ENCODE results near the gene TXNDC5. TPM values are rescaled to one million over a fixed set of nuclear protein-coding genes. Genes with fewer than 3 reads are reported as not detected.

TXNDC5 gene
- total and polyA plus RNA-seq, 5 experiments from 2014 or later = 10.7 to 25.2 (median 14.5) TPM

DNA sequence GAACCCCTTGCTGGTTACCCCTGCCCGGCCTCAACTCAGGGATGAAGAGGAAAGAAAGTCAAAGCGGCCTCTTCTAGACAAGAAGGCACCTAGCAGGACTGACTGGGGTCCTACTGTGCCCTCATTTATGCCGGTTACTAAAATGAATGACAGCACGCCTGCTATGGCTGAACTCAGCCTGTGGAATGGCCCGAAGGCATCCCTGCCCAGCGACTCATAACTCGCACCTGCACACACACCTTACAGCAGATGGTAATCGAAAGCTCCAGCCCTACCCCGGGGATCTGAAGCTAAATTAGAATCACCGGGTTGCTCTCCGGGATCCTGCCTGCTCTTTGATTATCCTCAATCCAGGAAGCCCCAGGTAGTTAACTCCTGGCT is 747 bp upstream of the TXNDC5 start:
- Mint-ChIP-seq H3K36me3 (no peaks in the 10 kb centered on the region), H3K27ac (peak overlapping the region in 3 of 10 donors; percentile 24 to 79 (median 67)), H3K9me3 (no peaks in the 10 kb centered on the region), H3K4me3 (no peak overlapping the region), H3K27me3 (no peaks in the 10 kb centered on the region), H3K4me1 (peaks cover 5 to 14% (median 8%) of the 10 kb centered on the region in 4 donors)
- DNase-seq (peak in 1 of 10 donors; percentile 7), ATAC-seq (no peak)
- POLR2A ChIA-PET = no interaction called here

DNA sequence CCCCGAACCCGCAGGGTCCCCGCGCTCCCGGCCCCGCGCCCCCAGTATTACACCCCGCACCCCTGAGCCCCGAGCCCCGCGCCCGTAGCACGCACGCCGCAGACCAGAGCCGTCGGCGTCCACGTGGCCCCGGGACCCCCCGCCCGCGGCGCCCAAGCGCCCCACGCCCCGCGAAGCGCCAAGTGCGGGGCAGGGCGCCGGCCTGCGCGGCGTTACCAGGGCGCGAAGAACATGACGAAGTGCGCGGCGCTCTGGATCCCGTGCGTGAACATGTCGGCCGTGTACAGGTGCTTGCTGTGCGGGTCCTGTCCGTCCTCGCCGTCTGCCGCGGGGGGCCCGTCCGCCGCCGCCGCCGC is 312 bp downstream of the TXNDC5 start:
- Mint-ChIP-seq H3K36me3 (no peaks in the 10 kb centered on the region), H3K27ac (no peak overlapping the region), H3K9me3 (no peaks in the 10 kb centered on the region), H3K4me1 (peaks cover 5 to 14% (median 8%) of the 10 kb centered on the region in 4 donors), H3K27me3 (no peaks in the 10 kb centered on the region), H3K4me3 (peak overlapping the region in 2 of 10 donors; percentile 17 to 66)
- POLR2A ChIA-PET = no interaction called here
- peak; percentile 54 to 59 for ATAC-seq
- DNase-seq = no peak

DNA sequence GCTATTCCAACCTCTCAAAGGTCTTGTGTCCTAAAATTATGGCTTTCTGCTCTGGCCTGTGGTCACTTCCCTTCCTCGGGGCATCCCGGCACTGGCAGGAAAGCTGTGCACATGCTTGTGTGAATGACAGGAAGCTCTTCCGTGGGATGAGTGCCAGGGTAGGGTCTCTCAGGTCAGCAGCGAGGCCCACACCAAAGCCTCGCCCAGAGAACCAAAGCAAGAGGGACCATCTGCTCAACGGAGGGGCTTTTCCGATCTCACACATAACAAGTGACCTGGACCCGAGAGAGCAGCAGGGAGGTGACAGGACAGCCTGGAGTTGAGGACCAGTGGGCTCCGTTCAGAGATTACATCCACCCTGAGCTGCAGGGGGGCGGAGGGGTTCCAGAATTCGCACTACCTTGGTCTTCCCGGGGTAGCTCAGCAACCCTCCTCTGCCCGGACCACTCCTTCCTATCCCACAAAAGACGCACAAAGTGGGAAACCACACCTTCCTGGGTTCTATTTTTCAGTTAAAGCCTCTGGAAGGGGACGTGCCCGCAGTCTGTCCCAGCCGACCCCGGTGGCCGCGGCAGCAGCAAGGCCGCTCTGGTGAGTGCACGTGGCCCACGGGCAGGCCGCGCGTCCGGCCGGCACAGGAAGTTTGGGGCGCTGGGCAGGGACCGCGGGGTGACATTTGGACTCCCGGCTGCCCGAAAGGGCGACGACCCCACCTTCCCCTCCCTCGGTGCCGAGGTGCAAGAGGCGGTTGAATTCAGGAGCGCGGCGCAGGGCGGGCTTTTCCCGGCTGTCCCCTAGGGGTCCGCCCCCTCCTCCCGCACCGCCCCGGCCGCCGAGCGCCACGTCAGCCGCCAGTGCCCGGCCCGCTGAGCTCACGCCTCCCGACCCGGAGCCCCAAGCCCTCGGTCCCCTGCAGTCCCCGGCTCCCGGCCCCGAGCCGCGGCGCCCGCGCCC is 988 bp downstream of the TXNDC5 start:
- H3K4me3 Mint-ChIP-seq = peak overlapping the region; percentile 66 to 90 (median 78)
- peaks cover 5 to 14% (median 8%) of the 10 kb centered on the region in 4 donors for H3K4me1 Mint-ChIP-seq
- DNase-seq = peak in 4 of 10 donors; percentile 11 to 24 (median 18)
- H3K27ac Mint-ChIP-seq = peak overlapping the region in 7 of 10 donors; percentile 31 to 85 (median 67)
- H3K9me3 Mint-ChIP-seq = no peaks in the 10 kb centered on the region
- H3K27me3 Mint-ChIP-seq = no peaks in the 10 kb centered on the region
- POLR2A ChIA-PET = no interaction called here
- peaks cover 0 to 6% (median 0%) of the 10 kb centered on the region in 3 donors for H3K36me3 Mint-ChIP-seq
- ATAC-seq = peak; percentile 20 to 31

DNA sequence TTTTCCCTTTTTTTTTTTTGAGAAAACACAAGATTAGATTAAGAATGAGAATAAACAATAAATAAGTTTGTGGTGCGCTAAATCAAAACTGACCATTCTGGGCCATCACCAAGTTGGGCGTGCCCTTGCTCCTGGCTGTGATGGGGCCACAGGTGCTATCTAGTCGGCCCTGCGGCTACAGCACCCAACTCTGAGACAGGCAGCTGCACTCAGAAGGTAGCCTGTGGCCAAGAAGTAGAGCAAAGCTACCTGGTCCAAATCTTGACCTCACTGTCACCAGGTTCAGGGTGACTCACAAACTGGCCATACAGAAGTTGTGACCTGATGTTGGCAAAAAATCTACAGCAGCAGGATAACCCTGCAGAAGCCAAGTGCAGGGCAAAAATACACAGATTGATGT is 3.4 kb downstream of the TXNDC5 start:
- Mint-ChIP-seq H3K4me1 (peaks cover 5 to 14% (median 8%) of the 10 kb centered on the region in 4 donors), H3K4me3 (no peak overlapping the region), H3K9me3 (no peaks in the 10 kb centered on the region), H3K27ac (no peak overlapping the region), H3K27me3 (no peaks in the 10 kb centered on the region), H3K36me3 (peaks cover 0 to 26% (median 3%) of the 10 kb centered on the region in 3 donors)
- ATAC-seq = no peak
- POLR2A ChIA-PET = no interaction called here
- no peak for DNase-seq

DNA sequence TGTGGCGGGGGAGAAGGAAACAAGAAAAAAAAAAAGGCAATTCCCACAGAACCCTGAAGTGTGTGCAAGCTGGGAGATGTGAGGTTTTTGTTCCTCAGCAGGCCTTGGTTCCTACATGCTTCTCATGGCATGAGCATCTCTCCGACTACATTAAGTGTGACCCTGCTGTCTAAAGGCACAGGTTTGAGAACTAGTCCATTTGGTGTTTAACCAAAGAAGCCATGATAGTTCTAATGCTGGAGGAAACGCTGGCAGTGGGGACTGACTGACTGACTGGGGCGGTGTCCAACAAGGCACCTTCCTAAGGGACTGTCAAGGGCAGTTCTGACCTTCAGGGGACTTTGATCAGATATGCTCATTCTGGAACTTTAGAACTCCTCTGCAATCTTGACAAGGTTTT is 3.8 kb downstream of the TXNDC5 start:
- H3K9me3 Mint-ChIP-seq = no peaks in the 10 kb centered on the region
- ATAC-seq (no peak), DNase-seq (no peak)
- no peaks in the 10 kb centered on the region for H3K27me3 Mint-ChIP-seq
- POLR2A ChIA-PET = interaction anchor here (0.6 kb wide), 1 partner anchor 201 kb away, joined by 3 read pairs; no protein-coding TSS in a partner anchor
- no peak overlapping the region for H3K4me3 Mint-ChIP-seq
- peak overlapping the region in 1 of 10 donors; percentile 11 for H3K27ac Mint-ChIP-seq
- H3K36me3 Mint-ChIP-seq = peaks cover 0 to 29% (median 3%) of the 10 kb centered on the region in 3 donors
- peaks cover 5 to 14% (median 8%) of the 10 kb centered on the region in 4 donors for H3K4me1 Mint-ChIP-seq

DNA sequence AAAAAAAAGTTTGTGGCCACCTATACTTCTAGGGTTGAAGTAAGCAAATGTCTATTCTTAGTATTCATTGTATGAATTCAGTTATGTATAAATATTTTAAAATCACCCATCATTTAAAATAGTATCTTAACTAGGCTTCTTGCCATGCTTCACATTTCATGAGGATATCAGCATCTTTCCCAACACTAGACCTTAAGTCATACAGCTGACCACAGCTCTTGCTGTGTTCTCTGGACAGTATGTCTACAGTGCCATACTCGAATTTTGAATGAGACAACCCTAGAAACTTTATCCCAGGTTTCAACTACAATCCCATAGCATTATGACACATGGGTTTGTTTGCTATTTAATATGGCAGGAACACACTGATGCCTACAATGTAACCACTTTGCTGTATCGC is 5.2 kb downstream of the TXNDC5 start:
- POLR2A ChIA-PET = no interaction called here
- peaks cover 0 to 40% (median 3%) of the 10 kb centered on the region in 3 donors for H3K36me3 Mint-ChIP-seq
- peaks cover 3 to 18% (median 6%) of the 10 kb centered on the region in 4 donors for H3K4me1 Mint-ChIP-seq
- ATAC-seq (no peak), DNase-seq (no peak)
- H3K27me3 Mint-ChIP-seq = no peaks in the 10 kb centered on the region
- no peaks in the 10 kb centered on the region for H3K9me3 Mint-ChIP-seq
- H3K27ac Mint-ChIP-seq = no peak overlapping the region
- no peak overlapping the region for H3K4me3 Mint-ChIP-seq

DNA sequence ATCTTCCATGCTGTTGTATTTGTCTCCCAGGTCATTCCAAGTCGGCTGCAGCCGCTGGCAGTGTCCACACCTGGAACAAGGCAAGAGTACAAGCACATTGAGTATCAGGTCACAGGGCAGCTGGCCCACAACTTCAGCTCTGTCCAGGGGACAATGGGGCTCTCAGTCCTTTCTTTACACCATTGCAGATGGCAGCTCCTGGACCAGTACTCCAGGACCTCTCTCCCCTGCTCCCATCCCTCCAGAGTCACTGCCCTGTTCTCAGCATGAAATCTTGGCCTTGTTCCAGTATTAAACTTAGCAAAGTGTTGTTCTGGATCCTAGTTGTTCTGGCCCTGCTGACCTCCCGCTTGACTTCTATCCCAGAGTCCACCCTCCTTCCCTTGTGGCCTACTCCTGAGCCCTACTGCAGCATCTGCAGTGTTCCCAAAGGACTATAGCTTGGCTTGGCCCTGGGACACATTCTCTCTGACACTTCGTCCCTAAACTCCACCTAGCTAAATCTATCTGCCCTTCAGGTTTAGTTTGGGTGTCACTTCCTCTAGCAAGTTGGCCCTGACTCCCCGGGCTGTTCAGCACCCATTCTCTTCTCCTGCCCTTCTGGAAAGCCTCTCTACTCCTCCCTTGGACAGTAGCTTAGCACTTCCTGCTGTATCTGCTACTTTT is 5.8 kb downstream of the TXNDC5 start:
- POLR2A ChIA-PET = no interaction called here
- peak overlapping the region in 2 of 10 donors; percentile 2 to 64 for H3K27ac Mint-ChIP-seq
- DNase-seq (no peak), ATAC-seq (no peak)
- H3K4me3 Mint-ChIP-seq = no peak overlapping the region
- H3K27me3 Mint-ChIP-seq = no peaks in the 10 kb centered on the region
- peaks cover 3 to 18% (median 6%) of the 10 kb centered on the region in 4 donors for H3K4me1 Mint-ChIP-seq
- H3K9me3 Mint-ChIP-seq = no peaks in the 10 kb centered on the region
- H3K36me3 Mint-ChIP-seq = peaks cover 0 to 45% (median 3%) of the 10 kb centered on the region in 3 donors

DNA sequence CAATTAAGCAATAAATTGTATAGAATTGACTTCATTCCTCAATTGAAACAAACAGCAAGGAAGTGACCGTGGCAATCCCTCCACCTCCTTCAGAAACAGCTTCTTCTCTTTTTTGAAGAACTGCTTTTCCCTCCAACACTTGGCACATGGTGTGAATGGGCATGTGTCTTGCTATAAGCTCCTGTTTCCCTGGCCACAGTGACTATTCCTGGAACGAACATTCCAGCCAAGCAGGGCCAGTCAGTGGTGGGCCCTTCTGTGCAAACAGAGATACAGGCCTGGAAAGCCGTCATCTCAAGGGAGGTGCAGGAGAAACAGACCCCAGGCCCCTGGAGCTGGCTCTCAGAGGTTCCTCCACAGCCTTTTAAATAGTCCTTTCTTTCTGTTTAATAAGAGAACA is 6.9 kb downstream of the TXNDC5 start:
- no peak overlapping the region for H3K4me3 Mint-ChIP-seq
- peaks cover 0 to 51% (median 5%) of the 10 kb centered on the region in 3 donors for H3K36me3 Mint-ChIP-seq
- H3K4me1 Mint-ChIP-seq = peaks cover 0 to 8% (median 0%) of the 10 kb centered on the region in 4 donors
- H3K9me3 Mint-ChIP-seq = no peaks in the 10 kb centered on the region
- no peaks in the 10 kb centered on the region for H3K27me3 Mint-ChIP-seq
- H3K27ac Mint-ChIP-seq = no peak overlapping the region
- ATAC-seq (no peak), DNase-seq (no peak)
- POLR2A ChIA-PET = no interaction called here

DNA sequence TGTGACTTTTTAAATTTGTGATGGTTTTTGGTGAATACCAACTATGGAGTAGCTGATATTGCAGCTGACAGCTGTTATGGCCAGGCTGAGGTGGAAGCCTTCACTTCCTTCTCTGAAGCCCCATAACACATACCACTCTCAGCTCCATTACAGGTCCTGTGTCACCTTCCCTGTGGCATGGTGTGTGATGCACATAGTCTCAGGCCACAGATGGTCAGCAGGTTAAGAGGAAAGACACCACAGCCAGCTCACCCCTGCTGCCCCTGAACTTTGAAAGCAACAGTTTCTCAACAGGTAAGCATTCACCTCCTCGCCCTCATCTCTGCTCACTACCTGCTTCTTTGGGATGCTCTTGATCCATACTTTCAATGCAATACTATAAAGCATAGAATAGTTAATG is 7.7 kb downstream of the TXNDC5 start:
- POLR2A ChIA-PET = no interaction called here
- DNase-seq (no peak), ATAC-seq (no peak)
- H3K27me3 Mint-ChIP-seq = no peaks in the 10 kb centered on the region
- no peak overlapping the region for H3K4me3 Mint-ChIP-seq
- peaks cover 0 to 59% (median 11%) of the 10 kb centered on the region in 3 donors for H3K36me3 Mint-ChIP-seq
- H3K27ac Mint-ChIP-seq = peak overlapping the region in 2 of 10 donors; percentile 25 to 67
- H3K9me3 Mint-ChIP-seq = no peaks in the 10 kb centered on the region
- peaks cover 0 to 5% (median 0%) of the 10 kb centered on the region in 4 donors for H3K4me1 Mint-ChIP-seq

DNA sequence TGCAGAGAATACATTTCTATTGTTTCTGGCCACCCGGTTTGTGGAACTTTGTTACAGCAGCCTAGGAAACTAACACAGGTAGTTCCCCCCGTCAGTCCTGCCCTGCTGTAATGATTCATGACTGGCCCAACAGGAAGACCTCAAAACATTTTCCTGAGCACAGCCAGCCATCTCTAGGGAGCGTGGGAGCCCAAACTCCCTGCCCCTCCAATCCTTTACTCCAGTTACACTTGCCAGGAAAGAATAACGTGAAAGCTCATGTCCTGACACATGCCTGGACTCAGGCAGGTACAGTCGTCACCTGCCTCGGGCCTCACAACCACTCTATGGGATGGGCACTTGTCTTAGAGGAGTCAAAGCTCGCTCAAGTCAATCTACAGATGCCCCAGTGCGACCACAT is 8.4 kb downstream of the TXNDC5 start:
- no peak overlapping the region for H3K27ac Mint-ChIP-seq
- no peak for ATAC-seq
- POLR2A ChIA-PET = no interaction called here

DNA sequence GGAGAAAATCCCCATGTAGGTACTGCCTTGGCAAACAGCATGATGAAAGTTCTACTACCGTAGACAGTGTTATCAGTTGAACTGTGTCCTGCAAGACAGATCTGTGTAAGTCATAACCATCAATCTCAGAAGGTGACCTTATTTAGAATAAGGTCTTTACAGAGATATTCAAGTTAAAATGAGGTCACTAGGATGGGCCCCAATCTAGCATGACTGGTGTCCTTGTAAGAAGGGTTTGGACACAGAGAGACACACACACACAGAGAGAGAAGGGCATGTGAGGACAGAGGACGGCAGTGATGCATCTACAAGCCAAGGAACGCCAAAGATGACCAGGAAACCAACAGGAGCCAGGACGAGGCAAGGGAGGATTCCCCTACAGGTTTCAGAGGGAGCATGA is 8.8 kb downstream of the TXNDC5 start:
- no peak overlapping the region for H3K27ac Mint-ChIP-seq

More for the DNA sequence above, 8.4 kb downstream of the TXNDC5 start:
- peaks cover 0 to 65% (median 13%) of the 10 kb centered on the region in 3 donors for H3K36me3 Mint-ChIP-seq
- no peaks in the 10 kb centered on the region for H3K27me3 Mint-ChIP-seq
- no peak overlapping the region for H3K4me3 Mint-ChIP-seq
- no peak for DNase-seq
- H3K9me3 Mint-ChIP-seq = no peaks in the 10 kb centered on the region
- peaks cover 0 to 3% (median 0%) of the 10 kb centered on the region in 4 donors for H3K4me1 Mint-ChIP-seq

DNA sequence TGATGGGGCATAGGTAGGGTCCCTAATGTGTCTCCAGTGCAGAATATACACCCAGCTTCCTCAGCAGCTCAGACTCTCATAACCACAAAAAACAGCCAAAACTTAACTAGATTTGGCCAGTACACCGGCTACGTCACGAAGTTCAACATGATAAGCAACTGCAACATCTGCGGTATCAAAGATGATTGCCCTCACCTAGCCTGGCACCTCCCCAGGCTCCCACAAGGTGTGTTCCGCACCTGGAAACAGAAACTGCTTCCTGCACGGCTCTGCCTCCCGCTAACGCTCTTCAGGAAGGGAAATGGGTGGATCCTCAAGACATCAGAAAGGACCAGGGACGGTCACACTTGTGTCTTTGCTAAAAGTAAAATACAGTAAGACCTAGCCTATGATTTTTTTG is 9.5 kb downstream of the TXNDC5 start:
- Mint-ChIP-seq H3K36me3 (peaks cover 0 to 72% (median 13%) of the 10 kb centered on the region in 3 donors), H3K4me3 (no peak overlapping the region), H3K9me3 (no peaks in the 10 kb centered on the region), H3K27ac (peak overlapping the region in 1 of 10 donors; percentile 22), H3K27me3 (no peaks in the 10 kb centered on the region), H3K4me1 (peaks cover 0 to 3% (median 0%) of the 10 kb centered on the region in 4 donors)
- DNase-seq = no peak
- POLR2A ChIA-PET = no interaction called here
- no peak for ATAC-seq

More for the DNA sequence above, 8.8 kb downstream of the TXNDC5 start:
- H3K4me3 Mint-ChIP-seq = no peak overlapping the region
- POLR2A ChIA-PET = no interaction called here
- ATAC-seq = no peak
- H3K4me1 Mint-ChIP-seq = peaks cover 0 to 3% (median 0%) of the 10 kb centered on the region in 4 donors
- no peaks in the 10 kb centered on the region for H3K9me3 Mint-ChIP-seq
- no peaks in the 10 kb centered on the region for H3K27me3 Mint-ChIP-seq
- peaks cover 0 to 68% (median 13%) of the 10 kb centered on the region in 3 donors for H3K36me3 Mint-ChIP-seq
- DNase-seq = no peak

DNA sequence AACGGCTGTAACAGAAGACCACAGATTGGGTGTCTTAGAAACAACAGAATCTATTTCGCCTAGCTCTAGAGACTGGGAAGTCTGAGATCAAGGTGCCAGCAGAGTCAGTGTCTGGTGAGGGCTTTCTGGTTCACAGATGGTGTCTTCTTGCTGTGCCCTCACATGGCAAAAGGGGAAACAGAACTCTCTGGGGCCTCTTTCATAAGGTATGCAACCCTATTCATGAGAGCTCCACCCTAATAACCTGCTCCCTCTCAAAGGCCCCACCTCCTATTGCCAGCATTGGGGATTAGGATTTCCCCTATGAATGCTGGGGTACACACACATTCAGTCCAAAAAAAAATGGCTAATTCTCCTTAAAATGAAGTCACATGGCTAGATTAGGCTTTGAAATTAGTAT is 10.0 kb downstream of the TXNDC5 start:
- no peaks in the 10 kb centered on the region for H3K27me3 Mint-ChIP-seq
- H3K9me3 Mint-ChIP-seq = no peaks in the 10 kb centered on the region
- H3K4me3 Mint-ChIP-seq = no peak overlapping the region
- H3K4me1 Mint-ChIP-seq = peaks cover 0 to 3% (median 0%) of the 10 kb centered on the region in 4 donors
- no peak for ATAC-seq
- DNase-seq = no peak
- H3K27ac Mint-ChIP-seq = peak overlapping the region in 1 of 10 donors; percentile 22
- H3K36me3 Mint-ChIP-seq = peaks cover 0 to 76% (median 13%) of the 10 kb centered on the region in 3 donors
- POLR2A ChIA-PET = no interaction called here

Measured in naive thymus-derived CD8-positive, alpha-beta T cell (primary cell).